ENCODE measurements around the gene COL5A2.

The COL5A2 gene

DNA sequence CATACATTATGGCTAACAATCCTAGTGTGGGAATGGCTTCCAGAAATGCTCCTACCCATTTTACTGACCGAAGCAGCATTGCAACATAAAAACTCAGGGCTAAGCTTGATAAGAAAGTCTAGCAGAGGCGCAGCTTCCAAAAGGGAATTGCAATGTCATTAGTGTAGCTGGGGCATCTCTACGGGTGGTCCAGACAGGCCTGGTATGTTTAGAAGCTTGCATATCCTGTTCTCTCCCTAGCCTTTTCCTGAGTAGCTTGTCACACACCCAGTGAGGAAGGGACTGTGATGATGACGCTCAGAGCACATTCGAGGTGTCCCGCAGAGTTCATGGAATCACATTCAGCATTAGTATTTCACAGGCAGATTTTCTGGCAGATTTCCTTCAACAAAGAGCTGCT, 38.0 kb upstream of the COL5A2 start:
- ChIA-PET POLR2A (no interaction called here), CTCF (interaction anchor here (1.2 kb wide), 1 partner anchor 24 kb away, joined by 3 read pairs; no protein-coding TSS in a partner anchor)
- TF ChIP-seq CTCF (IDR thresholded peaks at IDR 0.05; ENCODE audit: control extremely low read depth, extremely low read depth, low read depth, missing control alignments) = no peak
- DNase-seq (ENCODE audit: extremely low spot score) = no peak

DNA sequence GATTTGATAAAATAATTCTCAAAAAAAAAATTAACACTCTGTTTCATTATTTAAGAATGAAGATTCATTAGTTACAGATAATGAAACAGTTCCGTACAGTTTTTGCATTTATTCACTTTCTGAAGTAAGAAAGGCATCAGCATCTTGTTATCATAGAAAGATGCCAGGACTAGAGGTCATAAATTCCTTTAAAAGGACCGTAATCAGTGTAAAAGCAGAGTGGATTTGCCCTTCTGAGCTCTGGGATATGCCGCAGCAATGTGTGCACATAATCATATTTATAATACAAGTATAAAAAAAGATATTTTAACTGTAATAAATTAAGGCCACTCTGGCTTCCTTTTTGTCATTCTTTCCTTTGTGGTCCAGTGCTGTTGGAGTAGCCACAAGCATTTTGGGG, 37.5 kb upstream of the COL5A2 start:
- ChIA-PET CTCF (interaction anchor here (1.2 kb wide), 1 partner anchor 25 kb away, joined by 3 read pairs; no protein-coding TSS in a partner anchor), POLR2A (no interaction called here)
- no peak for TF ChIP-seq CTCF (IDR thresholded peaks at IDR 0.05; ENCODE audit: control extremely low read depth, extremely low read depth, low read depth, missing control alignments)
- DNase-seq (ENCODE audit: extremely low spot score) = no peak

DNA sequence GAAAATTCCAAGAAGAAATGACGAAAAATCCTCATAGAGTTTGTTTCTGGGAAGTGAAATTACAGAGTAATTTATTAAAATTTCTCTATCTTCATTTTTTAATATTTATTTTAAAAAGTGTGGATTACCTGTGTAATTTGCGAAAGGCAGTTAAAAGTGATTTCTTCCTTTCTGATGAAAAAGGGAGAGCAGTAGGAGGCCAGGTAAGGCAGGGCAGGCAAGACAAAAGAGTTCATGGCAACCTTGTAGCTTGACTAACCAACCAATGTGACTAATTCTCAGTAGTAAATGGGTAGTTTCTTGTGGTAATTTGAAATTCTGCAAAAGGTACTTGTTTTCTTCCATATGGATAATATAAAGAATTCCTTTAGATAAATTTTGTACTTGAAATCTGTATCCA, 34.9 kb upstream of the COL5A2 start:
- DNase-seq (ENCODE audit: extremely low spot score) = no peak
- ChIA-PET CTCF (interaction anchor here (0.9 to 1.8 kb wide), 2 partner anchors 11 to 12 kb away, joined by 3 to 5 read pairs; no protein-coding TSS in a partner anchor), POLR2A (no interaction called here)
- no peak for TF ChIP-seq CTCF (IDR thresholded peaks at IDR 0.05; ENCODE audit: control extremely low read depth, extremely low read depth, low read depth, missing control alignments)

- CTCF ChIA-PET = interaction anchor here (1.3 kb wide), 1 partner anchor 28 kb away, joined by 3 read pairs; no protein-coding TSS in a partner anchor
- POLR2A ChIA-PET = no interaction called here
- no peak for TF ChIP-seq CTCF (IDR thresholded peaks at IDR 0.05; ENCODE audit: control extremely low read depth, extremely low read depth, low read depth, missing control alignments)
- DNase-seq (ENCODE audit: extremely low spot score) = no peak
Observed at GRCh38 chr2:189213250-189213649, 33.7 kb upstream of the COL5A2 start.

DNA sequence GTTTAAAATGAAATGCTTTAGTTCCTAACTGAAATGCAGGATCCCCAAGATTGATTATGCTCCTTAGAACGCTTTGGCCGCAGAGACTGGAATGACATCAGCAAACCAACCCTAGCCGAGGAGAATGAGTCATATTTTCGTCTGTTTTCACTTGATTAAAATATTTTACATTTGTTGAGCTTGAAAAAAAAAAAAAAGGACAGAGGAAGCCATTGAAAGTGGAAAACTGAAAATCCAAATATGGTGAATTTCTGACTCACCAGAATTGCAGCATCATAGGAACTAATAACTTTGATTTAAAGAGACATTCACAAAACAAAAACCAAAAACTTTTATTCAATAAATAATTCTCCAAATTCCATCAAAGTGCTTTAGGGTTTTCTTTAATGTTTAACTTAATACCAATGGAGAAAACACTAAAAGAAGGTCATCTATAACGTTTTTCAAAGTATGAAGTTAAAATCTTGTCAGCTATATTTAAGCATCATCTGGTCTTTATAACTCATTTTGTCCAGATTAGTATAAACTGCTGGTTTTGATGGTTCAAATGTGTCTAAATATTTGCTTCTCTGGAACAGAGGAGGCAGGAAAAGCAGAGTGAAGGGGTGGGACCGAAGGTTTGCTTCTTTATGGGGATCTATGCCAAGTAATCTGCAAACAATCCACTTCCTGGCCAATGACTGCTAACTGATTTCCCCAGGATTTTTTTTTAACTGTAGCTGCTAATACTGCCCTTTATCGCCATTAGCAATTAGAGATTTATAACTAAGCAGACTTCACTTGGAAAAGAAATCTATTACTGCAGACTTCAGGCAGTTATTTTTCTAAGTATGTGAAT, 30.9 kb upstream of the COL5A2 start:
- POLR2A ChIA-PET = no interaction called here
- CTCF ChIA-PET = interaction anchor here (1.4 kb wide), 1 partner anchor 21 kb away, joined by 4 read pairs; no protein-coding TSS in a partner anchor
- no peak for TF ChIP-seq CTCF (IDR thresholded peaks at IDR 0.05; ENCODE audit: control extremely low read depth, extremely low read depth, low read depth, missing control alignments)
- DNase-seq (ENCODE audit: extremely low spot score) = no peak

DNA sequence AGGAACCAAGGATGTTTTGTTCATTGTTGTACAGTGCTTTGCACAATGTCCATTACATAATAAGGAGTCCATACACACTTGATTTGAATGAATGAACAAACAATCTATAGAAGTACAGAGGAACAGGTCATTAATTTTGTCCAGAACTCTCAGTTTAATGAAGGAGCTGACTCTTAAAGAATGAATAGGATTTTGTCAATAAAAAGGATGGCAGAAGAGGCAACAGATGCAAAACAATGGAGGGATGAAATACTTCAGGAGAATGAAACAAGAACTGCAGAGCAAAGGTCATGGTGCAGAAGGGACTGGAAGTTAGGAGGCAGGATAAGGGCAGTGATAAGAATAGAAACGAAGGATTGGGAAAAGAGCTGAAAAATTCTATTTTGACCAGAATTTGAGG, 28.7 kb upstream of the COL5A2 start:
- CTCF ChIA-PET = interaction anchor here (1.0 to 1.6 kb wide), 2 partner anchors 15 to 114 kb away, joined by 3 read pairs; no protein-coding TSS in a partner anchor
- no peak for DNase-seq (ENCODE audit: extremely low spot score)
- no peak for TF ChIP-seq CTCF (IDR thresholded peaks at IDR 0.05; ENCODE audit: control extremely low read depth, extremely low read depth, low read depth, missing control alignments)
- POLR2A ChIA-PET = no interaction called here

All from GM10248 (cell line).